ENCODE results near the gene CCDC180.

GRCh38 chr9:97292200-97292599 is 15.3 kb upstream of the CCDC180 start:
- no peak for TF ChIP-seq EZH2 (IDR thresholded peaks at IDR 0.05; ENCODE audit: borderline replicate concordance, low read depth, low read length)
- no peak for TF ChIP-seq CTCF (IDR thresholded peaks at IDR 0.05 in 2 of 3, conservative IDR thresholded peaks at IDR 0.05 in 1 of 3; ENCODE audit: insufficient read depth in 2 of 3, low read depth in 1 of 3, low read length in 3 of 3)
- no peak for TF ChIP-seq SRF (CRISPR knock-in tag; IDR thresholded peaks at IDR 0.05)
- no peak for TF ChIP-seq SMAD3 (CRISPR knock-in tag; conservative IDR thresholded peaks at IDR 0.05)
- TF ChIP-seq RUNX1 (IDR thresholded peaks at IDR 0.05; ENCODE audit: low read depth): no peak
- TF ChIP-seq POLR2AphosphoS5 (IDR thresholded peaks at IDR 0.05; ENCODE audit: control insufficient read depth, insufficient read depth, low read depth, low read length): no peak
- no peak for TF ChIP-seq PHF8 (IDR thresholded peaks at IDR 0.05; ENCODE audit: borderline replicate concordance, low read length)
- no peak for TF ChIP-seq FOXP4 (CRISPR knock-in tag; IDR thresholded peaks at IDR 0.05; ENCODE audit: borderline replicate concordance)
- TF ChIP-seq BRD9 (IDR thresholded peaks at IDR 0.05; ENCODE audit: low read depth, partially characterized antibody): no peak
- TF ChIP-seq ZNF274 (IDR thresholded peaks at IDR 0.05; ENCODE audit: borderline replicate concordance, low read depth, low read length): no peak
- no peak for TF ChIP-seq ATF2 (CRISPR knock-in tag; IDR thresholded peaks at IDR 0.05)

Data from K562 (cell line).